SU-DHL-6 (cell line): ENCODE measurements around the gene TRNP1.

Experiments
- H2AFZ ChIP-seq: fragments of 200-600 bp; sonication (generic); 2 replicates; pipeline ENCODE4 v1.6.1; 2014; ENCODE audit warnings: low read depth, mild to moderate bottlenecking, moderate library complexity, mixed read lengths, antibody characterized with exemption, low read length; ENCODE audit not compliant: severe bottlenecking
- H3F3A ChIP-seq: fragments of 200-600 bp; shearing (Covaris generic); 2 replicates; pipeline ENCODE4 v1.6.0; 2016; ENCODE audit warnings: antibody characterized with exemption, mild to moderate bottlenecking; ENCODE audit not compliant: insufficient read depth
- H3K27ac ChIP-seq: fragments of 200-600 bp; sonication (generic); 2 replicates; pipeline ENCODE4 v1.5.1; 2016; ENCODE audit warnings: low read depth, mild to moderate bottlenecking, low read length, moderate library complexity, mixed read lengths
- H3K27me3 ChIP-seq: fragments of 200-600 bp; sonication (generic), shearing (Covaris generic); 2 replicates; pipeline ENCODE4 v1.6.0; 2014; ENCODE audit warnings: mild to moderate bottlenecking, low read length
- H3K36me3 ChIP-seq: fragments of 200-600 bp; sonication (generic); 2 replicates; pipeline ENCODE4 v1.6.1; 2014; ENCODE audit warnings: mild to moderate bottlenecking, low read length, mixed read lengths
- H3K4me2 ChIP-seq: fragments of 300-600, 200-600 bp; shearing (Covaris generic), sonication (generic); 2 replicates; pipeline ENCODE4 v1.6.0; 2014; ENCODE audit warnings: low read length, low read depth, mild to moderate bottlenecking; ENCODE audit not compliant: poor library complexity, severe bottlenecking
- H3K4me3 ChIP-seq: fragments of 200-600 bp; sonication (generic); 2 replicates; pipeline ENCODE4 v1.5.1; 2014; ENCODE audit warnings: antibody characterized with exemption, low read length, mild to moderate bottlenecking, mixed read lengths; ENCODE audit not compliant: insufficient read depth, poor library complexity, severe bottlenecking
- H3K79me2 ChIP-seq: fragments of 200-600 bp; sonication (generic); 2 replicates; pipeline ENCODE4 v1.6.1; 2014; ENCODE audit warnings: mild to moderate bottlenecking, low read length, moderate library complexity; ENCODE audit not compliant: insufficient read depth
- H3K9ac ChIP-seq: fragments of 200-600 bp; sonication (generic); 2 replicates; pipeline ENCODE4 v1.7.0; 2014; ENCODE audit warnings: mild to moderate bottlenecking, low read length
- H3K9me2 ChIP-seq: fragments of 200-600 bp; sonication (generic); replicated peaks from 2 replicates; pipeline ENCODE4 v1.6.1; 2014; ENCODE audit warnings: low read length; ENCODE audit not compliant: insufficient read depth
- H3K9me3 ChIP-seq: fragments of 200-600 bp; sonication (generic); 2 replicates; pipeline ENCODE4 v1.6.1; 2014; ENCODE audit warnings: low read length, mixed read lengths; ENCODE audit not compliant: insufficient read depth
- H4K20me1 ChIP-seq: fragments of 200-600 bp; sonication (generic); 2 replicates; pipeline ENCODE4 v1.6.1; 2014; ENCODE audit warnings: low read depth, mild to moderate bottlenecking, antibody characterized with exemption, low read length, moderate library complexity, mixed read lengths
- EZH2phosphoT487 ChIP-seq: fragments of 200-600 bp; sonication (generic), shearing (Covaris generic); conservative IDR thresholded peaks from 2 replicates; pipeline ENCODE4 v1.6.1; 2018; ENCODE audit warnings: mild to moderate bottlenecking, antibody characterized with exemption, low read length, moderate library complexity, mixed read lengths
- TF ChIP-seq, protein P1 (sequence below): fragments of 200-600 bp; sonication (generic); IDR thresholded peaks from one replicate; pipeline ENCODE4 v1.5.1; 2017; ENCODE audit warnings: antibody characterized with exemption, mild to moderate bottlenecking, low read length, moderate library complexity; ENCODE audit not compliant: insufficient read depth, poor library complexity, severe bottlenecking

Gene TRNP1

DNA sequence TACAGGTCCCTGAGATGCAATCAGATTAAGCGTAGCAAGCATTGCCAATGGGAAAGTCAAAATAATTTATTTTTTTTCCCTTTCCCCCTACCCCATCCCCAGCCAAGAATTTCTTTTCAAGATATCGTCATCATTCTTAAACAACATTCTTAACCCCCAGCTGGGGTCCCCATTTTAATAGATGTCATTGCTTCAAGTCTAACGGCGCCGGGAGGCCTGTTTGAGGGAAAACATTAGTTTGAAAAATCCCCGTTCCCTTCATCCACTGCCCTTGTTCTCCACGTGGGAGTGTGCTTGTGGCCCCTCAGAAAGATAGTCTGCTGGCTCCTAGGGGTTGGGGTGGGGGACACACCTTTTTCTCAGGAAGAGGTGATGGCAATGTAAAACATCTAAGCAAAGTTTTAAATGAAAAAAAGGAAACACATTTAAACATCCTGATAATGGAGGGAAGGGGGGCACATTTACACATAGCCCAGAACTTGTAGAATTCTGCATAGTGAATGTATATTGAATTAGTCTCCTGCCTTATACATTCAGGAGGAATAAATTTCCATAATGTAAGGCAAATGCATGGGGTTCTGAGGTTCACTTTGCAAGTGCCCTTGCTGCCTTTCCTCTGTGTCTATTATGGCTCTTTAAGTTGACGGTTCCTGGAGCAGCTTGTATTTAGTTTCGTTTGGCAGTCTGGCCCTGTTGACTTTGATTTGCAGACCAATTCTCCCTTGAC is 6.8 kb downstream of the TRNP1 start:
- Histone ChIP-seq H2AFZ (no peak overlapping the region), H3K4me3 (no peak overlapping the region), H3K9me3 (no peaks in the 10 kb centered on the region), H3K36me3 (no peaks in the 10 kb centered on the region), H3F3A (no peaks in the 10 kb centered on the region), H3K79me2 (no peaks in the 10 kb centered on the region), H3K27ac (no peak overlapping the region), H4K20me1 (no peaks in the 10 kb centered on the region), H3K27me3 (no peaks in the 10 kb centered on the region), H3K9me2 (no peaks in the 10 kb centered on the region), H3K9ac (no peak overlapping the region), H3K4me2 (no peak overlapping the region)
- TF ChIP-seq EZH2phosphoT487: no peak
- TF ChIP-seq, protein P1, sequence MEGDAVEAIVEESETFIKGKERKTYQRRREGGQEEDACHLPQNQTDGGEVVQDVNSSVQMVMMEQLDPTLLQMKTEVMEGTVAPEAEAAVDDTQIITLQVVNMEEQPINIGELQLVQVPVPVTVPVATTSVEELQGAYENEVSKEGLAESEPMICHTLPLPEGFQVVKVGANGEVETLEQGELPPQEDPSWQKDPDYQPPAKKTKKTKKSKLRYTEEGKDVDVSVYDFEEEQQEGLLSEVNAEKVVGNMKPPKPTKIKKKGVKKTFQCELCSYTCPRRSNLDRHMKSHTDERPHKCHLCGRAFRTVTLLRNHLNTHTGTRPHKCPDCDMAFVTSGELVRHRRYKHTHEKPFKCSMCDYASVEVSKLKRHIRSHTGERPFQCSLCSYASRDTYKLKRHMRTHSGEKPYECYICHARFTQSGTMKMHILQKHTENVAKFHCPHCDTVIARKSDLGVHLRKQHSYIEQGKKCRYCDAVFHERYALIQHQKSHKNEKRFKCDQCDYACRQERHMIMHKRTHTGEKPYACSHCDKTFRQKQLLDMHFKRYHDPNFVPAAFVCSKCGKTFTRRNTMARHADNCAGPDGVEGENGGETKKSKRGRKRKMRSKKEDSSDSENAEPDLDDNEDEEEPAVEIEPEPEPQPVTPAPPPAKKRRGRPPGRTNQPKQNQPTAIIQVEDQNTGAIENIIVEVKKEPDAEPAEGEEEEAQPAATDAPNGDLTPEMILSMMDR: no peak

DNA sequence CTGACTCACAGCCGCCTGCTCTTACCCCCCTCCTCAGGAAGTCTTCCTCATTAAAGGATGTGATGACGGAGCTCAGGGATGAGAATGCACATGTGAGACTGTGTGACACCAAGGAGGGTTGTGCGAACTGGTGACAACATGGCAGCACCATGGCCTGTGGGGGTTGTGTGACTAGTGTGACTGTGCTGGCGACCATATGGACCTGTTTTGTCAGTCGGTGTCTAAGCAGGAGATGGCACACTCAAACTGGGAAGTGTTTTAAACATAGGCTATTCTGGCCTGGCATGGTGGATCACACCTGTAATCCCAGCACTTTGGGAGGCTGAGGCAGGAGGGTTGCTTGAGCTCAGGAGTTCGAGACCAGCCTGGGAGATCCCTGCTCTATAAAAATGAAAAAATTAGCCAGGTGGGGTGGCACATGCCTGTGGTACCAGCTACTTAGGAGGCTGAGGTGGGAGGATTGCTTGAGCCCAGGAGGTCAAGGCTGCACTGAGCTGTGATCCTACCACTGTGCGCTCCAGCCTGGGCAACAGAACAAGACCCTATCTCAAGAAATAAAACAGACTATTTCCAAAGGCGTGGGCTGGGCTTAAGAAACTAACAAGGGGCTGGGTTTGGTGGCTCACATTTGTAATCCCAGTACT is 7.4 kb downstream of the TRNP1 start:
- Histone ChIP-seq H3K9me2 (no peaks in the 10 kb centered on the region), H3K79me2 (no peaks in the 10 kb centered on the region), H3K36me3 (no peaks in the 10 kb centered on the region), H2AFZ (no peak overlapping the region), H3K4me2 (no peak overlapping the region), H3K27ac (no peak overlapping the region), H3K9ac (no peak overlapping the region), H3F3A (no peaks in the 10 kb centered on the region), H4K20me1 (no peaks in the 10 kb centered on the region), H3K9me3 (no peaks in the 10 kb centered on the region), H3K27me3 (no peaks in the 10 kb centered on the region), H3K4me3 (no peak overlapping the region)
- TF ChIP-seq EZH2phosphoT487: no peak
- TF ChIP-seq, protein P1: no peak

DNA sequence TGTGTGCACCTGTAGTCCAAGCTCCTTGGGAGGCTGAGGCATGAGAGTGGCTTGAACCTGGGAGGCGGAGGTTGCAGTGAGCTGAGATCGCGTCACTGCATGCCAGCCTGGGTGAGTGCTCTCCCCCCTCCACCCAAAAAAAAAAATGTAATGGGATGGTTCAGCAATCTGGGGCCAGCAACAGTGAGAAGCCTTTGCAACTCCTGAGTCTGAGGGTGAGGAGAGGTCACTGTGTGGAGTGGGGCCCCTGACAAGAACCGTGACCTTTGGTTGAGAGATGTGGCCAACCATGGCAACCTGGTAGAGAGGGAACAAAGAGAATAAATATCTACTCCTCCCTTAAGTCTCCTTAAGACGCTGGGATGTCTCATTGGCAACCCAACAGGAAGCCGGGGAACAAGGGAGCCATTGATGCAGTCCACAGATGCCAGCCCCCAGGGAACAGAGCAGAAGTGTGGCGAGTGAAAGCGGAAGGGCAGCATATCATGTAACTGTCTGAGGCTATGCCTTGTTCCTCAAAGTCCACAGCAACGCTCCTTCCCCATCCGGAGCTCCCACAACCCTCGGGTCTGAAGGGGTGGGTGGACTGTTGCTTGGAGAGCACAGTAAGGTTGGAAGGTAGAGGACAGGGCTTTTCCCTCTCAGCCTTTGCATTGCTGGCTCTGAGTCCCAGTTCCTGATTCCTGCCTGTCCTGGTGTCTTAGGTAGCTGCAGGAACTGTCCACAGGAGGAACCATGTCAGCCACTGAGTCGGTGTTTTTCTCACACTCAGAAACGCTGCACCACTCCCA is 8.3 kb downstream of the TRNP1 start:
- Histone ChIP-seq H2AFZ (no peak overlapping the region), H4K20me1 (no peaks in the 10 kb centered on the region), H3K9ac (no peak overlapping the region), H3K27ac (no peak overlapping the region), H3K79me2 (no peaks in the 10 kb centered on the region), H3K9me3 (no peaks in the 10 kb centered on the region), H3F3A (no peaks in the 10 kb centered on the region), H3K27me3 (no peaks in the 10 kb centered on the region), H3K4me2 (no peak overlapping the region), H3K4me3 (no peak overlapping the region), H3K36me3 (no peaks in the 10 kb centered on the region), H3K9me2 (no peaks in the 10 kb centered on the region)
- TF ChIP-seq EZH2phosphoT487: no peak
- TF ChIP-seq, protein P1: no peak
